ENCODE data around the gene SYTL3.

- TF ChIP-seq POLR2A (IDR thresholded peaks at IDR 0.05; ENCODE audit: low read length): no peak
- TF ChIP-seq GATA1 (IDR thresholded peaks at IDR 0.05; ENCODE audit: low read depth, low read length): no peak
Measured at GRCh38 chr6:158795516-158795915, 145.7 kb downstream of the SYTL3 start.
